ENCODE data around the gene SETD6.

- TF ChIP-seq CTCF (conservative IDR thresholded peaks at IDR 0.05; ENCODE audit: low read depth, low read length): no peak
- TF ChIP-seq EZH2phosphoT487 (IDR thresholded peaks at IDR 0.05; ENCODE audit: borderline replicate concordance, low read length): no peak
These were observed 43.1 kb upstream of the SETD6 start for GRCh38 chr16:58472266-58472665.

All from PC-3 (cell line).